GM18517 (cell line): Measurements from ENCODE around the gene ERFE.

Experiments
- ATAC-seq: cut with Tn5 transposase; IDR thresholded peaks from one replicate; pipeline ENCODE4 v1.9.1; 2021; ENCODE audit warnings: mild to moderate bottlenecking, moderate library complexity; ENCODE audit not compliant: unreplicated experiment

ERFE gene

GRCh38 chr2:238138331-238139195, 20.2 kb upstream of the ERFE start, which contains the start of gene KLHL30:
Gene KLHL30, plus strand, starts transcription at chr2:238138668. Its CDS starts 2,087 bp downstream, at chr2:238140755.
- ATAC-seq: no peak

GRCh38 chr2:238139196-238140039, 19.4 kb upstream of the ERFE start:
- no peak for ATAC-seq

GRCh38 chr2:238140040-238140439, 18.7 kb upstream of the ERFE start:
- no peak for ATAC-seq

- no peak for ATAC-seq
These were observed 17.8 kb upstream of the ERFE start for GRCh38 chr2:238140721-238141540.

- ATAC-seq: no peak
These were observed 17.0 kb upstream of the ERFE start for GRCh38 chr2:238141541-238142318.

- no peak for ATAC-seq
These were observed 16.2 kb upstream of the ERFE start for GRCh38 chr2:238142382-238143205.

GRCh38 chr2:238143239-238143951, 15.4 kb upstream of the ERFE start:
- no peak for ATAC-seq

- ATAC-seq: no peak
These were observed 14.5 kb upstream of the ERFE start for GRCh38 chr2:238144262-238144661.

- ATAC-seq: no peak
These were observed 13.7 kb upstream of the ERFE start for GRCh38 chr2:238145046-238145445.

GRCh38 chr2:238145851-238146250, 12.9 kb upstream of the ERFE start:
- no peak for ATAC-seq

GRCh38 chr2:238146884-238147544, 11.8 kb upstream of the ERFE start:
- no peak for ATAC-seq

- no peak for ATAC-seq
These were observed 9.8 kb upstream of the ERFE start for GRCh38 chr2:238148981-238149380.

GRCh38 chr2:238149841-238150572, 8.8 kb upstream of the ERFE start:
- ATAC-seq: no peak

GRCh38 chr2:238150686-238151085, 8.1 kb upstream of the ERFE start:
- no peak for ATAC-seq

GRCh38 chr2:238151205-238151604, 7.6 kb upstream of the ERFE start:
- ATAC-seq: no peak

GRCh38 chr2:238151628-238152235, 7.0 kb upstream of the ERFE start:
- ATAC-seq: no peak
